ENCODE data around the gene NELFCD. TPM values are rescaled to one million over a fixed set of nuclear protein-coding genes. Genes with fewer than 3 reads are reported as not detected.

The NELFCD gene
- total RNA-seq, 3 donors from 2014 or later = 47.9 to 51.7 (median 50.0) TPM

DNA sequence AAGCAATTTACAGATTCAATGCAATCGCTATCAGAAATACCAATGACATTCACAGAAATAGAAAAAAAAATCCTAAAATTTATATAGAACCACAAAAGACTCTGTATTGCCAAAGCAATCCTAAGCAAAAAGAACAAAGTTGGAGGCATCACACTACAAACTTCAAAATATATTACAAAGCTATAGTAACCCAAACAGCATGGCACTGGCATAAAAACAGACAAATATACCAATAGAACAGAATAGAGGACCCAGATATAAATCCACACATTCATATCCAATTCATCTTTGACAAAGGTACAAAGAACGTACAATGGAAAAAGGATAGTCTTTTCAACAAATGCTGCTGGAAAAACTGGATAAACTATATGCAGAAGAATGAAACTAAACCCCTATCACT is 11.6 kb upstream of the NELFCD start:
- intact Hi-C loops (cut with DNase I, micrococcal nuclease) = no loop called here
- no peaks in the 10 kb centered on the region for H3K4me1 ChIP-seq (ENCODE audit: low read depth)
- DNase-seq = no peak
- TF ChIP-seq CTCF (IDR thresholded peaks at IDR 0.05) = no peak
- no peaks in the 10 kb centered on the region for H3K9me3 ChIP-seq
- ATAC-seq = no peak
- no peaks in the 10 kb centered on the region for H3K36me3 ChIP-seq (ENCODE audit: low read depth)
- no peak overlapping the region for H3K4me3 ChIP-seq

DNA sequence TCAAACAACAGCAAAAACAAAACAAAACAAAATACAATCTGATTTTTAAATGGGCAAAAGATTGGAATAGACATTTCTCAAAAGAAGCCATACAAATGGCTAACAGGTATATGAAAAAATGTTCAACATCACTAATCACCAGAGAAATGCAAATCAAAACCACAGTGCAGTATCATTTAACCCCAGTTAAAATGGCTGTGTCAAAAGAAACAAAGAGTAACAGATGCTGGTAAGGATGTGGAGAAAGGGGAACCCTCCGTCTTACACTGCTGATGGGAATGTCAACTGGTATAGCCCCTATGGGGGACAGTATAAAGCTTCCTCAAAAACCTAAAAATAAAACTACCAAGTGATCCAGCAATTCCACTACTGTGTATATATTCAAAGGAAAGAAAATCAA is 10.9 kb upstream of the NELFCD start:
- no peak for ATAC-seq
- no peak for TF ChIP-seq CTCF (IDR thresholded peaks at IDR 0.05)
- no peaks in the 10 kb centered on the region for H3K36me3 ChIP-seq (ENCODE audit: low read depth)
- peaks cover 3% of the 10 kb centered on the region for H3K9me3 ChIP-seq
- no peak for DNase-seq
- H3K4me3 ChIP-seq = no peak overlapping the region
- intact Hi-C loops (cut with DNase I, micrococcal nuclease) = no loop called here
- no peaks in the 10 kb centered on the region for H3K4me1 ChIP-seq (ENCODE audit: low read depth)

GRCh38 chr20:58971429-58971828 is 9.6 kb upstream of the NELFCD start:
- no peaks in the 10 kb centered on the region for H3K4me1 ChIP-seq (ENCODE audit: low read depth)
- intact Hi-C loops (cut with DNase I, micrococcal nuclease) = no loop called here
- H3K4me3 ChIP-seq = no peak overlapping the region
- TF ChIP-seq CTCF (IDR thresholded peaks at IDR 0.05) = no peak
- no peaks in the 10 kb centered on the region for H3K36me3 ChIP-seq (ENCODE audit: low read depth)
- H3K9me3 ChIP-seq = peaks cover 5% of the 10 kb centered on the region
- DNase-seq (no peak), ATAC-seq (no peak)

GRCh38 chr20:58973179-58973578 is 7.9 kb upstream of the NELFCD start:
- H3K4me3 ChIP-seq = no peak overlapping the region
- ATAC-seq (no peak), DNase-seq (no peak)
- intact Hi-C loops (cut with DNase I, micrococcal nuclease) = no loop called here
- no peak for TF ChIP-seq CTCF (IDR thresholded peaks at IDR 0.05)
- H3K4me1 ChIP-seq (ENCODE audit: low read depth) = no peaks in the 10 kb centered on the region
- H3K9me3 ChIP-seq = peaks cover 5% of the 10 kb centered on the region
- H3K36me3 ChIP-seq (ENCODE audit: low read depth) = no peaks in the 10 kb centered on the region

- TF ChIP-seq CTCF (IDR thresholded peaks at IDR 0.05) = no peak
- H3K9me3 ChIP-seq = peaks cover 5% of the 10 kb centered on the region
- H3K36me3 ChIP-seq (ENCODE audit: low read depth) = no peaks in the 10 kb centered on the region
- ATAC-seq (no peak), DNase-seq (no peak)
- intact Hi-C loops (cut with DNase I, micrococcal nuclease) = no loop called here
- no peaks in the 10 kb centered on the region for H3K4me1 ChIP-seq (ENCODE audit: low read depth)
- H3K4me3 ChIP-seq = no peak overlapping the region
Measured at GRCh38 chr20:58973866-58974265, 7.2 kb upstream of the NELFCD start.

- Histone ChIP-seq H3K4me1 (ENCODE audit: low read depth) (peaks cover under 1% of the 10 kb centered on the region), H3K9me3 (peaks cover 5% of the 10 kb centered on the region), H3K4me3 (no peak overlapping the region), H3K36me3 (ENCODE audit: low read depth) (no peaks in the 10 kb centered on the region)
- intact Hi-C loops (cut with DNase I, micrococcal nuclease) = no loop called here
- DNase-seq = no peak
- ATAC-seq = no peak
- no peak for TF ChIP-seq CTCF (IDR thresholded peaks at IDR 0.05)
Measured at GRCh38 chr20:58975353-58975752, 5.7 kb upstream of the NELFCD start.
